GM19043 (cell line): ENCODE data around the gene RBM23.
"Not testable (repeated sequence)": the region's sequence is repeated elsewhere in the genome, so short reads cannot be mapped to it uniquely, and the experiment has no call there.

Experiments used
- ATAC-seq: cut with Tn5 transposase; IDR thresholded peaks from one replicate; pipeline ENCODE4 v1.9.1; 2021; ENCODE audit warnings: low read depth; ENCODE audit not compliant: unreplicated experiment

The RBM23 gene

GRCh38 chr14:22870811-22871223 is 48.1 kb downstream of the RBM23 start:
- ATAC-seq, result peak; percentile 56

GRCh38 chr14:22866874-22867273 is 52.1 kb downstream of the RBM23 start:
- no peak for ATAC-seq

- no peak for ATAC-seq
These were observed 53.2 kb downstream of the RBM23 start for GRCh38 chr14:22865424-22866405.

GRCh38 chr14:22864979-22865378 is 54.0 kb downstream of the RBM23 start:
- ATAC-seq, result no peak

GRCh38 chr14:22861651-22862050 is 57.3 kb downstream of the RBM23 start:
- ATAC-seq, result no peak

- ATAC-seq, result not testable (repeated sequence)
These were observed 58.6 kb downstream of the RBM23 start for GRCh38 chr14:22860377-22860776.

- ATAC-seq, result no peak
These were observed 62.5 kb downstream of the RBM23 start for GRCh38 chr14:22856428-22856827.

GRCh38 chr14:22854963-22855724 is 63.8 kb downstream of the RBM23 start:
- no peak for ATAC-seq

- ATAC-seq, result not testable (repeated sequence)
These were observed 64.7 kb downstream of the RBM23 start for GRCh38 chr14:22854296-22854695.

GRCh38 chr14:22852940-22853767 is 65.8 kb downstream of the RBM23 start:
- no peak for ATAC-seq

- ATAC-seq, result no peak
These were observed 66.4 kb downstream of the RBM23 start for GRCh38 chr14:22852599-22852939.

GRCh38 chr14:22852178-22852577 is 66.8 kb downstream of the RBM23 start:
- not testable (repeated sequence) for ATAC-seq

GRCh38 chr14:22850944-22851764 is 67.8 kb downstream of the RBM23 start:
- no peak for ATAC-seq

GRCh38 chr14:22849212-22849819 is 69.6 kb downstream of the RBM23 start:
- no peak for ATAC-seq

GRCh38 chr14:22848351-22849164 is 70.4 kb downstream of the RBM23 start:
- no peak for ATAC-seq

- ATAC-seq, result no peak
These were observed 71.1 kb downstream of the RBM23 start for GRCh38 chr14:22847661-22848341.

- no peak for ATAC-seq
These were observed 72.1 kb downstream of the RBM23 start for GRCh38 chr14:22846811-22847307.
